ENCODE measurements around the gene FEM1C. TPM values are rescaled to one million over a fixed set of nuclear protein-coding genes. Genes with fewer than 3 reads are reported as not detected.

The FEM1C gene
- total RNA-seq, 4 donors from 2014 or later: 17.3 to 31.9 (median 28.2) TPM

GRCh38 chr5:115472271-115473025 lies 72.1 kb downstream of the FEM1C start:
- Histone ChIP-seq H3K9me3 (no peaks in the 10 kb centered on the region), H3K4me3 (no peak overlapping the region), H3K27ac (no peak overlapping the region), H3K27me3 (no peaks in the 10 kb centered on the region), H3K4me1 (no peaks in the 10 kb centered on the region), H3K36me3 (no peaks in the 10 kb centered on the region)
- TF ChIP-seq POLR2A (IDR thresholded peaks at IDR 0.05): no peak
- TF ChIP-seq, protein P1, sequence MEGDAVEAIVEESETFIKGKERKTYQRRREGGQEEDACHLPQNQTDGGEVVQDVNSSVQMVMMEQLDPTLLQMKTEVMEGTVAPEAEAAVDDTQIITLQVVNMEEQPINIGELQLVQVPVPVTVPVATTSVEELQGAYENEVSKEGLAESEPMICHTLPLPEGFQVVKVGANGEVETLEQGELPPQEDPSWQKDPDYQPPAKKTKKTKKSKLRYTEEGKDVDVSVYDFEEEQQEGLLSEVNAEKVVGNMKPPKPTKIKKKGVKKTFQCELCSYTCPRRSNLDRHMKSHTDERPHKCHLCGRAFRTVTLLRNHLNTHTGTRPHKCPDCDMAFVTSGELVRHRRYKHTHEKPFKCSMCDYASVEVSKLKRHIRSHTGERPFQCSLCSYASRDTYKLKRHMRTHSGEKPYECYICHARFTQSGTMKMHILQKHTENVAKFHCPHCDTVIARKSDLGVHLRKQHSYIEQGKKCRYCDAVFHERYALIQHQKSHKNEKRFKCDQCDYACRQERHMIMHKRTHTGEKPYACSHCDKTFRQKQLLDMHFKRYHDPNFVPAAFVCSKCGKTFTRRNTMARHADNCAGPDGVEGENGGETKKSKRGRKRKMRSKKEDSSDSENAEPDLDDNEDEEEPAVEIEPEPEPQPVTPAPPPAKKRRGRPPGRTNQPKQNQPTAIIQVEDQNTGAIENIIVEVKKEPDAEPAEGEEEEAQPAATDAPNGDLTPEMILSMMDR (IDR thresholded peaks at IDR 0.05): no peak
- DNase-seq: no peak

DNA sequence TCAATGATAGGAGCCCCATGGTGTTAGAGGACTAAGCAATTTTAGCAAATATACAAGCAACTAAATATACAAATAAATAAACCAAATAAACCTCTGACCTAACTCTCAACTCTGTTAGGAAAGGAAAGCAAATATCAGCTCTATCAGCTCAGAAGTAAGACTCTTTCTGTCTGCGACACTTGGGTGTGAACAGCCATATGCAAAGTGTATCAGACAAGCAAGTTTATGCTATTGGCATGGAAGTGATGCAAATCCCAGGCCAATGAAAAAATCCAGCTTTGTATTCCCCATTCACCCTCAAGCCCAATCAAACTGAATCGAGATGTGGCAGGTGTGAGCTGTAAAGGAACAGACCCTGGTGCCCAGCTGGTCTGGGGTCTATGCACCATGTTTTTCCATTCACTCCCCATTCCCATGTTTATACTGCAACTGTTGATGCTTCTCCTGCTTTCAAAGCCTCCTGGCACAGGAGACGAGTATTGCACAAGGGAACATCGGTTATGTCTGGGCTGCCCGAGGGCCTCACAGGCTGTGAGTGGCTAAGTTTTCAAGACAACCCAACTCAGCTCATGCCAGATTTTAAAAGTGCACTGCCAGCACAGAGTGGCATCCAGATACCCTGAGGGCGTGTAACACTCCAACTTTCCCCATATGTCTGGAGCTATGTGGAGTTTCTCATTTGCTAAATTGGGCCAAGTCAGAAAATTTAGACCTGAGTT lies 73.1 kb downstream of the FEM1C start:
- no peaks in the 10 kb centered on the region for H3K27me3 ChIP-seq
- no peak overlapping the region for H3K4me3 ChIP-seq
- no peaks in the 10 kb centered on the region for H3K4me1 ChIP-seq
- no peaks in the 10 kb centered on the region for H3K9me3 ChIP-seq
- no peaks in the 10 kb centered on the region for H3K36me3 ChIP-seq
- no peak for DNase-seq
- H3K27ac ChIP-seq: no peak overlapping the region
- TF ChIP-seq POLR2A (IDR thresholded peaks at IDR 0.05): no peak
- TF ChIP-seq, protein P1 (IDR thresholded peaks at IDR 0.05): no peak

GRCh38 chr5:115470921-115471320 lies 73.7 kb downstream of the FEM1C start:
- H3K36me3 ChIP-seq: no peaks in the 10 kb centered on the region
- H3K27ac ChIP-seq: no peak overlapping the region
- DNase-seq: no peak
- H3K9me3 ChIP-seq: no peaks in the 10 kb centered on the region
- no peaks in the 10 kb centered on the region for H3K27me3 ChIP-seq
- TF ChIP-seq, protein P1 (IDR thresholded peaks at IDR 0.05): no peak
- H3K4me3 ChIP-seq: no peak overlapping the region
- no peaks in the 10 kb centered on the region for H3K4me1 ChIP-seq

Small RNA genes within 50 kb of the gene (small RNA-seq; reads per million reads assigned to genes)
- gene AC008628.1: 0 reads per million in 2 donors
- gene AC008628.2: 0 reads per million in 2 donors

Other genes with a start within 250 kb of the FEM1C start
- gene CCDC112, start 248.1 kb downstream of the FEM1C start, total RNA-seq: 10 to 100 TPM in 2 of 4 donors, 1 to 10 TPM in 2; 6.8 to 13.2 (median 10.5) TPM
- 1 to 10 TPM in 1 of 4 donors, under 1 TPM in 1, not detected in 2; 0.80 to 3.3 TPM for gene TICAM2, start 57.7 kb upstream of the FEM1C start, total RNA-seq
- gene TMED7, start 81.3 kb upstream of the FEM1C start, total RNA-seq: 100 to 1,000 TPM in 2 of 4 donors, 10 to 100 TPM in 2; 36.3 to 119 (median 99.7) TPM